GM12872 (cell line): ENCODE measurements around the gene CNTN5.

ENCODE experiments used
- TF ChIP-seq, protein P1 (sequence below): IDR thresholded peaks from 3 replicates; pipeline ENCODE4 v1.5.1; 2011; ENCODE audit warnings: low read depth, mild to moderate bottlenecking, low read length, moderate library complexity; ENCODE audit not compliant: insufficient read depth

Gene CNTN5

GRCh38 chr11:99277281-99277680 is 256.5 kb downstream of the CNTN5 start:
- TF ChIP-seq, protein P1, sequence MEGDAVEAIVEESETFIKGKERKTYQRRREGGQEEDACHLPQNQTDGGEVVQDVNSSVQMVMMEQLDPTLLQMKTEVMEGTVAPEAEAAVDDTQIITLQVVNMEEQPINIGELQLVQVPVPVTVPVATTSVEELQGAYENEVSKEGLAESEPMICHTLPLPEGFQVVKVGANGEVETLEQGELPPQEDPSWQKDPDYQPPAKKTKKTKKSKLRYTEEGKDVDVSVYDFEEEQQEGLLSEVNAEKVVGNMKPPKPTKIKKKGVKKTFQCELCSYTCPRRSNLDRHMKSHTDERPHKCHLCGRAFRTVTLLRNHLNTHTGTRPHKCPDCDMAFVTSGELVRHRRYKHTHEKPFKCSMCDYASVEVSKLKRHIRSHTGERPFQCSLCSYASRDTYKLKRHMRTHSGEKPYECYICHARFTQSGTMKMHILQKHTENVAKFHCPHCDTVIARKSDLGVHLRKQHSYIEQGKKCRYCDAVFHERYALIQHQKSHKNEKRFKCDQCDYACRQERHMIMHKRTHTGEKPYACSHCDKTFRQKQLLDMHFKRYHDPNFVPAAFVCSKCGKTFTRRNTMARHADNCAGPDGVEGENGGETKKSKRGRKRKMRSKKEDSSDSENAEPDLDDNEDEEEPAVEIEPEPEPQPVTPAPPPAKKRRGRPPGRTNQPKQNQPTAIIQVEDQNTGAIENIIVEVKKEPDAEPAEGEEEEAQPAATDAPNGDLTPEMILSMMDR = no peak

- TF ChIP-seq, protein P1 = no peak
These were observed 258.5 kb downstream of the CNTN5 start for GRCh38 chr11:99279266-99279665.

- TF ChIP-seq, protein P1 = no peak
These were observed 260.6 kb downstream of the CNTN5 start for GRCh38 chr11:99281331-99281730.

- TF ChIP-seq, protein P1 = no peak
These were observed 286.9 kb downstream of the CNTN5 start for GRCh38 chr11:99307510-99308088.

- TF ChIP-seq, protein P1 = no peak
These were observed 291.1 kb downstream of the CNTN5 start for GRCh38 chr11:99311870-99312269.

DNA sequence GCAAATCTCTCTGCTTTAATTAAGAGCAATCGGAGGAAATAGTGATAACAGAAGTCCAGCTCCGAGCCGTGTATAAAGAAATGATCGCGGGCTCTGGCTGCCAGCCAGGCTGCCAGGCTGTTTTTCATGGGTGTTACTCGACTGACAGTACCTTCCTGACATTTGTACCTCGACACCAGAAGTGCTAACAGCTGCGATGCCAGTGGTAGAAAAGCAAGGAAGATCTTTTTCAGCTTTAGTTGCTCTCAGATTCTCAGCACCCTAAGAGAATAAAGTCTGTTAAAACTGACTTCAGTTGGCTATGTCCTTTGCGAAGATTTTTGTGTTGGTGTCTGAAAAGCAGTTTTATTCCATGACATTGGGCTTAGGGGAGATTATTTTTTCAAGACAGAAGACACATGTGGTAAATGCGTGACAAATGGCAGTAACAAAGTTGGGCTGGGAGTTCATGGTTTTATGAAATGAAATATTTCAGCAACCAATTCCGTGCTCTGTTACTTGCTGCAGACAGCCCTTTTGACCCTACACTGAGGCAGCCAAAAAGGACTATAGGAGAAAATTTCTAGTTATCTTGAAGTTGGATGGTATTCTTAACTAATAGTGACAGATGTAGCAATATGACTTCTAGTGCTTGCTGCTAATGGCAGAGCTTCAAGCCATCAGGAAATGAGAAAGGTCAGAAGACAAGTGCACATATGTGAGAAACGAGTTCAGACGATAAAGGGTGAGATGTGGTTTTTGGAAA is 296.2 kb downstream of the CNTN5 start:
- TF ChIP-seq, protein P1 = no peak

- TF ChIP-seq, protein P1 = no peak
These were observed 300.1 kb downstream of the CNTN5 start for GRCh38 chr11:99320769-99321290.
